IPS DF 4.7 (cell line): ENCODE results near the gene TP63.

Experiments
- DNase-seq: peaks from one replicate; pipeline ENCODE4 v3.0.0-alpha.2; 2013; ENCODE audit warnings: low spot score; ENCODE audit errors: extremely low read depth

The TP63 gene

GRCh38 chr3:189851682-189852081, 220.5 kb downstream of the TP63 start:
- DNase-seq: no peak

GRCh38 chr3:189853906-189854305, 222.7 kb downstream of the TP63 start:
- no peak for DNase-seq

GRCh38 chr3:189860296-189860695, 229.1 kb downstream of the TP63 start:
- no peak for DNase-seq

GRCh38 chr3:189862385-189862998, 231.3 kb downstream of the TP63 start:
- no peak for DNase-seq

GRCh38 chr3:189863031-189863430, 231.8 kb downstream of the TP63 start:
- DNase-seq: no peak

GRCh38 chr3:189868061-189868460, 236.9 kb downstream of the TP63 start:
- DNase-seq: no peak

GRCh38 chr3:189869165-189869564, 238.0 kb downstream of the TP63 start:
- DNase-seq: no peak

GRCh38 chr3:189871418-189871817, 240.2 kb downstream of the TP63 start:
- no peak for DNase-seq

- DNase-seq: no peak
Observed at GRCh38 chr3:189883113-189883753, 252.0 kb downstream of the TP63 start.

- DNase-seq: no peak
Observed at GRCh38 chr3:189890496-189890895, 259.3 kb downstream of the TP63 start.

GRCh38 chr3:189896533-189896932, 265.3 kb downstream of the TP63 start:
- DNase-seq: no peak

GRCh38 chr3:189897406-189897805, 266.2 kb downstream of the TP63 start:
- no peak for DNase-seq

GRCh38 chr3:189898559-189899153, 267.5 kb downstream of the TP63 start:
- no peak for DNase-seq

GRCh38 chr3:189899186-189899585, 268.0 kb downstream of the TP63 start:
- no peak for DNase-seq

- DNase-seq: no peak
Observed at GRCh38 chr3:189900578-189900977, 269.4 kb downstream of the TP63 start.

- no peak for DNase-seq
Observed at GRCh38 chr3:189901481-189901880, 270.3 kb downstream of the TP63 start.

- DNase-seq: no peak
Observed at GRCh38 chr3:189902230-189903186, 271.3 kb downstream of the TP63 start.

- no peak for DNase-seq
Observed at GRCh38 chr3:189903562-189904250, 272.5 kb downstream of the TP63 start.

GRCh38 chr3:189907803-189908202, 276.6 kb downstream of the TP63 start:
- no peak for DNase-seq

- DNase-seq: no peak
Observed at GRCh38 chr3:189908646-189909045, 277.5 kb downstream of the TP63 start.

GRCh38 chr3:189909139-189909538, 277.9 kb downstream of the TP63 start:
- no peak for DNase-seq
